ENCODE results near the gene MCHR1.

DNA sequence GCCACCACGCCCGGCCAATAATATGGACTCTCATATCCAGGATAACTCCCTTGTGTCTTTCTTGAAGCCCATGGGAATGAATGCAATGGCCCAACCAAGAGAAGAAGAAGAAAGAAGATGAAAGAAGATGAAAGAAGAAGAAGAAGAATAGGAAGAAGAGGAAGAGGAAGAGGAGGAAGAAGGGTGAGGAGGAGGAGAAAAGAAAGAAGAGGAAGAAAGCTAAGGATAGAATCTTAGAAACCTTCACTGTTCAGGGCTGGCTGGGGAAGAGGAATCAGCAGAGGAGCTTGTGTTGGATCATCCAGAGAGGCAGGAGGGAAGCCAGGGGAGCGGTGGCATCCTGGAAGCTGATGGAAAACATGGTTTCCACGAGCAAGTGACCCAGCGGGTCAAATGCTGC, 28.9 kb downstream of the MCHR1 start:
- TF ChIP-seq TAF1 (IDR thresholded peaks at IDR 0.05; ENCODE audit: low read depth) (no peak), RAD21 (IDR thresholded peaks at IDR 0.05; ENCODE audit: low read depth) (no peak), NFIC (IDR thresholded peaks at IDR 0.05) (no peak), CREB1 (IDR thresholded peaks at IDR 0.05; ENCODE audit: low read depth) (no peak), CEBPB (IDR thresholded peaks at IDR 0.05) (no peak), TEAD4 (IDR thresholded peaks at IDR 0.05) (no peak), TCF12 (IDR thresholded peaks at IDR 0.05; ENCODE audit: low read depth) (no peak)
- TF ChIP-seq, protein P1, sequence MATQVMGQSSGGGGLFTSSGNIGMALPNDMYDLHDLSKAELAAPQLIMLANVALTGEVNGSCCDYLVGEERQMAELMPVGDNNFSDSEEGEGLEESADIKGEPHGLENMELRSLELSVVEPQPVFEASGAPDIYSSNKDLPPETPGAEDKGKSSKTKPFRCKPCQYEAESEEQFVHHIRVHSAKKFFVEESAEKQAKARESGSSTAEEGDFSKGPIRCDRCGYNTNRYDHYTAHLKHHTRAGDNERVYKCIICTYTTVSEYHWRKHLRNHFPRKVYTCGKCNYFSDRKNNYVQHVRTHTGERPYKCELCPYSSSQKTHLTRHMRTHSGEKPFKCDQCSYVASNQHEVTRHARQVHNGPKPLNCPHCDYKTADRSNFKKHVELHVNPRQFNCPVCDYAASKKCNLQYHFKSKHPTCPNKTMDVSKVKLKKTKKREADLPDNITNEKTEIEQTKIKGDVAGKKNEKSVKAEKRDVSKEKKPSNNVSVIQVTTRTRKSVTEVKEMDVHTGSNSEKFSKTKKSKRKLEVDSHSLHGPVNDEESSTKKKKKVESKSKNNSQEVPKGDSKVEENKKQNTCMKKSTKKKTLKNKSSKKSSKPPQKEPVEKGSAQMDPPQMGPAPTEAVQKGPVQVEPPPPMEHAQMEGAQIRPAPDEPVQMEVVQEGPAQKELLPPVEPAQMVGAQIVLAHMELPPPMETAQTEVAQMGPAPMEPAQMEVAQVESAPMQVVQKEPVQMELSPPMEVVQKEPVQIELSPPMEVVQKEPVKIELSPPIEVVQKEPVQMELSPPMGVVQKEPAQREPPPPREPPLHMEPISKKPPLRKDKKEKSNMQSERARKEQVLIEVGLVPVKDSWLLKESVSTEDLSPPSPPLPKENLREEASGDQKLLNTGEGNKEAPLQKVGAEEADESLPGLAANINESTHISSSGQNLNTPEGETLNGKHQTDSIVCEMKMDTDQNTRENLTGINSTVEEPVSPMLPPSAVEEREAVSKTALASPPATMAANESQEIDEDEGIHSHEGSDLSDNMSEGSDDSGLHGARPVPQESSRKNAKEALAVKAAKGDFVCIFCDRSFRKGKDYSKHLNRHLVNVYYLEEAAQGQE (IDR thresholded peaks at IDR 0.05; ENCODE audit: low read depth), result no peak
- TF ChIP-seq, protein P2, sequence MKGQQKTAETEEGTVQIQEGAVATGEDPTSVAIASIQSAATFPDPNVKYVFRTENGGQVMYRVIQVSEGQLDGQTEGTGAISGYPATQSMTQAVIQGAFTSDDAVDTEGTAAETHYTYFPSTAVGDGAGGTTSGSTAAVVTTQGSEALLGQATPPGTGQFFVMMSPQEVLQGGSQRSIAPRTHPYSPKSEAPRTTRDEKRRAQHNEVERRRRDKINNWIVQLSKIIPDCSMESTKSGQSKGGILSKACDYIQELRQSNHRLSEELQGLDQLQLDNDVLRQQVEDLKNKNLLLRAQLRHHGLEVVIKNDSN (IDR thresholded peaks at IDR 0.05), result no peak

Data from Ishikawa (cell line).